Endothelial cell (in vitro differentiated cells): Measurements from ENCODE around the gene THBD. TPM values are rescaled to one million over a fixed set of nuclear protein-coding genes. Genes with fewer than 3 reads are reported as not detected.

Experiments used
- DNase-seq: peaks from one replicate; pipeline ENCODE4 v3.0.0; 2021; ENCODE audit warnings: low spot score
- H3K27ac Mint-ChIP-seq: one replicate; pipeline ENCODE4 v1.8.0; 2021; ENCODE audit warnings: mixed read lengths, inconsistent platforms; ENCODE audit not compliant: unreplicated experiment
- H3K27me3 Mint-ChIP-seq: one replicate; pipeline ENCODE4 v1.8.0; 2021; ENCODE audit warnings: mild to moderate bottlenecking, moderate library complexity, mixed read lengths, inconsistent platforms; ENCODE audit not compliant: unreplicated experiment
- H3K36me3 Mint-ChIP-seq: one replicate; pipeline ENCODE4 v1.8.0; 2021; ENCODE audit warnings: mild to moderate bottlenecking, low read depth, mixed read lengths, inconsistent platforms; ENCODE audit not compliant: unreplicated experiment
- H3K4me1 Mint-ChIP-seq: one replicate; pipeline ENCODE4 v1.8.0; 2021; ENCODE audit warnings: mild to moderate bottlenecking, mixed read lengths, inconsistent platforms; ENCODE audit not compliant: unreplicated experiment
- H3K4me3 Mint-ChIP-seq: one replicate; pipeline ENCODE4 v1.8.0; 2021; ENCODE audit warnings: mild to moderate bottlenecking, mixed read lengths, inconsistent platforms; ENCODE audit not compliant: unreplicated experiment
- H3K9me3 Mint-ChIP-seq: one replicate; pipeline ENCODE4 v1.8.0; 2021; ENCODE audit warnings: mixed read lengths, inconsistent platforms; ENCODE audit not compliant: unreplicated experiment
- total RNA-seq: library from RNA; stranded (reverse); fragmentation: NEBNext Ultra II Directional; extraction: Animal tissue kit (Norgen Biotek cat#: 25700); gene quantifications from one replicate; pipeline ENCODE4 v1.2.1, GENCODE V29; 2021; ENCODE audit not compliant: unreplicated experiment
- TF ChIP-seq, protein P1 (sequence below): fragments of 200-600 bp; sonication (generic); IDR thresholded peaks from one replicate; pipeline ENCODE4 v1.5.0; 2021; ENCODE audit warnings: antibody characterized with exemption; ENCODE audit not compliant: unreplicated experiment

The THBD gene
- total RNA-seq, 1 donor from 2014 or later = 90.4 TPM

DNA sequence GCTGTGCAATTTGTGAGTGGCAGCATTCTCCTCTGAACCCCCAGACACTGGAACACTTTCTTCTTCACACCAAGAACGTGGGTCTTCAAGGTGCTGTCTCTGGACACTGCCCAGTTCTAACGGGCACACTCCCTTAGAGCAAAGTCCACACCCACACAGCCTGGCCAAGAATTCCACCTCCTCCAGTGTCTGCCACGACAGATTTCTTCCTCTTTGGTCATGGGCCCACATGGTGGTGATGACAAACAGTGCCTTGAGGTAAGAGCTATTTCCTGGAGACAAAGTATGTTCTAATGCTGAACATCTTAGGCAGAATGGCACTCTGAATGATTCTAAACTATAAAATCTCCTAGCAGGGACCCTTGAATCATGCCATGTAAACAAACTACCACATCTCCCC, 39.8 kb downstream of the THBD start:
- Mint-ChIP-seq H3K4me1 (no peaks in the 10 kb centered on the region), H3K27ac (no peak overlapping the region), H3K9me3 (no peaks in the 10 kb centered on the region), H3K4me3 (no peak overlapping the region), H3K36me3 (no peaks in the 10 kb centered on the region), H3K27me3 (no peaks in the 10 kb centered on the region)
- no peak for DNase-seq
- TF ChIP-seq, protein P1, sequence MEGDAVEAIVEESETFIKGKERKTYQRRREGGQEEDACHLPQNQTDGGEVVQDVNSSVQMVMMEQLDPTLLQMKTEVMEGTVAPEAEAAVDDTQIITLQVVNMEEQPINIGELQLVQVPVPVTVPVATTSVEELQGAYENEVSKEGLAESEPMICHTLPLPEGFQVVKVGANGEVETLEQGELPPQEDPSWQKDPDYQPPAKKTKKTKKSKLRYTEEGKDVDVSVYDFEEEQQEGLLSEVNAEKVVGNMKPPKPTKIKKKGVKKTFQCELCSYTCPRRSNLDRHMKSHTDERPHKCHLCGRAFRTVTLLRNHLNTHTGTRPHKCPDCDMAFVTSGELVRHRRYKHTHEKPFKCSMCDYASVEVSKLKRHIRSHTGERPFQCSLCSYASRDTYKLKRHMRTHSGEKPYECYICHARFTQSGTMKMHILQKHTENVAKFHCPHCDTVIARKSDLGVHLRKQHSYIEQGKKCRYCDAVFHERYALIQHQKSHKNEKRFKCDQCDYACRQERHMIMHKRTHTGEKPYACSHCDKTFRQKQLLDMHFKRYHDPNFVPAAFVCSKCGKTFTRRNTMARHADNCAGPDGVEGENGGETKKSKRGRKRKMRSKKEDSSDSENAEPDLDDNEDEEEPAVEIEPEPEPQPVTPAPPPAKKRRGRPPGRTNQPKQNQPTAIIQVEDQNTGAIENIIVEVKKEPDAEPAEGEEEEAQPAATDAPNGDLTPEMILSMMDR = no peak

DNA sequence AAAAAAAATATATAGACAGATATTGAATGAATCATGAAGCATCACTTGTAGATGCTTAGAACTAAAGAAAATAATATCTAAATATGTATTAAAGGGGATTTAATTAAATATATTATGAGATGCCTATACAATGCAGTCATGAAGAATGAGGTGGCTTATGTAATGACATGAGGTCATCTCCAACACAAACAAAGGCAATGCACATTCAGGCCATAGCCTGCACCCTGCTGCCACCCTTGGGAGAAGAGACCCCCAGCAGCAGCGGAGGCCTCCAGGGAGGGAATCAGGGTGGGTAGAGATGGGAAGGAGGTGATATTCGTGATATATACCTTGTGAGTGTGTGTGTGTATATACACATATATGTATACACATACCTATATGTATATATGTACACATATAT, 40.8 kb downstream of the THBD start:
- Mint-ChIP-seq H3K27me3 (no peaks in the 10 kb centered on the region), H3K27ac (no peak overlapping the region), H3K36me3 (no peaks in the 10 kb centered on the region), H3K4me3 (no peak overlapping the region), H3K9me3 (no peaks in the 10 kb centered on the region), H3K4me1 (no peaks in the 10 kb centered on the region)
- TF ChIP-seq, protein P1 = no peak
- DNase-seq = no peak

DNA sequence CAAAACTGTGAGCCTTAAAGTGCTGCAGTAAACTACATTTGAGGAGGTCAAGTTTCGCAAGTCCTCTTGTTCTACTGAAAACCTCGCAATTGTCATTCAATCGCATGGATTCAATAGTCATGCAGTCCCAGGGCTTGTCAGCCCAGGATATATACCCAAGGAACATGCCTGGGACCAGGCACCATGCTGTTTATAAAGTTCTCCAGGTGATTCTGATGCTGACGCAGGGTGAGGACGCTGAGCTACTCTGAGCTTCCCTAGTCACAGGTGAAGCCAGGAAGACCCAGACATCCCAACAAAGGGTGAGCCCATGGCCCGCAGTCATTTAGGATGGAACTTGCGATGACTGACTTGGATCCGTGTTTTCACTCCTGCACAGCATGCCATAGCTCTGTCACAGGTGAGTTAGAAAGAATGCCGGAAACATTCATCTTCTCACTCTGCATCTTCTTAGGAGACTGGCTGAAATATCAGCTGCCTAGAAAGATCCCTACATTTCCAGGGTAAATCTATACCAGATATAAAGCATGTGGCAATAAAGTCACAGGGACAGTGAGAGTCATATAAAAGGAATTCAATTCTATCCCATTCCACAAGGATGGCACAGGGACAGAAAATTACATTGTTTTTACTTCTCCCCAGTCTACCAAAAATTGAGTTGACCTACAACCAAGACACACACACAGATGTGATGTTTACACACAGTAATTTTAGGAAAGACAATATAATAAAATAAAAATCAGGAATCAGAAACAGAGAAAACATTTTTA, 41.4 kb downstream of the THBD start:
- H3K27me3 Mint-ChIP-seq = no peaks in the 10 kb centered on the region
- H3K9me3 Mint-ChIP-seq = no peaks in the 10 kb centered on the region
- H3K27ac Mint-ChIP-seq = no peak overlapping the region
- no peak for DNase-seq
- H3K4me1 Mint-ChIP-seq = no peaks in the 10 kb centered on the region
- H3K36me3 Mint-ChIP-seq = no peaks in the 10 kb centered on the region
- H3K4me3 Mint-ChIP-seq = no peak overlapping the region
- TF ChIP-seq, protein P1 = no peak

DNA sequence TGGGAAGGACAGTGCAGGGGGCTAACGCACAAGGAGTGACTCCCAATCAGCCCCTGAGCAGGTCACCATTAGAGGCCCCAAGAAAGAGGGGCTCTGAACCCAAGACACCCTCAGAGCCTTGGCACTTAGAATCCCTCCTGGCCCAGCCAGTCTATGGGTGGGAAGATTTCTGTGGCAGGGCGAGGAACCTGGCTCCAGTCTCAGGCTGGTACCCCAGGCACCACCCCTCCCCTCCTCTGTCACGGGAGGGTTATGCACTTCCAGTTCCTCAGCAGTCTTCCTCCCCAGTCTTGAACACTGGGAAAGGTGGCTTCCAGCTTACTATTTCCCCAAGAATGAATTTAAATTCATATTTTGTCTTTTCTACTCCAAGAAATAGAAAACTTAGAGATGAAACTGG, 42.0 kb downstream of the THBD start:
- TF ChIP-seq, protein P1 = no peak
- Mint-ChIP-seq H3K9me3 (no peaks in the 10 kb centered on the region), H3K4me3 (no peak overlapping the region), H3K27me3 (no peaks in the 10 kb centered on the region), H3K36me3 (no peaks in the 10 kb centered on the region), H3K27ac (no peak overlapping the region), H3K4me1 (peaks cover 3% of the 10 kb centered on the region)
- DNase-seq = no peak

DNA sequence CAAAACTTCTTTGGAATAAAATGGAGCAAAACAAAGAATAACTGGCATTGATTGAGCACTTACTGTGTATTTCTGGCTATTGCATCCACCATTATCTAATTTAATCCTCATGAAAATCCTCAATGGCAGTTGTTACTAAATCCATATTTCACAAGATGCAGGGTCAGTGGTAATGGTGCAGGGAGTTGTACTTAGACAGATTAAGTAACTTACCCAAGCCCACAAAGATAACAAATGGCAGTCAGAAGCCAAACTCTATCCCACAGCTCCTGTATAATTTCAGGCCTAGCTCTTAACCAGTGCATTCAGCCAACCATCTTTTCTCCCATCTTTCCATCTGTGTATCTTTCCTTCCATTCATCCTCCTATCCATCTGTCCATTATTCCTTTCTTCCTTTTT, 43.7 kb downstream of the THBD start:
- Mint-ChIP-seq H3K27me3 (no peaks in the 10 kb centered on the region), H3K4me3 (no peak overlapping the region), H3K36me3 (no peaks in the 10 kb centered on the region), H3K9me3 (no peaks in the 10 kb centered on the region), H3K4me1 (peaks cover 3% of the 10 kb centered on the region), H3K27ac (no peak overlapping the region)
- TF ChIP-seq, protein P1 = no peak
- DNase-seq = no peak
